Stimulated activated naive CD4-positive, alpha-beta T cell (primary cell): ENCODE results near the gene SRMS.
A peak's percentile ranks its signal among the peaks of the same experiment; 100 is the strongest.

Experiments used
- DNase-seq, 6 experiments: peaks; one replicate each; lab custom pipeline; 2025; lab: John Stamatoyannopoulos, UW

SRMS gene, protein sequence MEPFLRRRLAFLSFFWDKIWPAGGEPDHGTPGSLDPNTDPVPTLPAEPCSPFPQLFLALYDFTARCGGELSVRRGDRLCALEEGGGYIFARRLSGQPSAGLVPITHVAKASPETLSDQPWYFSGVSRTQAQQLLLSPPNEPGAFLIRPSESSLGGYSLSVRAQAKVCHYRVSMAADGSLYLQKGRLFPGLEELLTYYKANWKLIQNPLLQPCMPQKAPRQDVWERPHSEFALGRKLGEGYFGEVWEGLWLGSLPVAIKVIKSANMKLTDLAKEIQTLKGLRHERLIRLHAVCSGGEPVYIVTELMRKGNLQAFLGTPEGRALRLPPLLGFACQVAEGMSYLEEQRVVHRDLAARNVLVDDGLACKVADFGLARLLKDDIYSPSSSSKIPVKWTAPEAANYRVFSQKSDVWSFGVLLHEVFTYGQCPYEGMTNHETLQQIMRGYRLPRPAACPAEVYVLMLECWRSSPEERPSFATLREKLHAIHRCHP

GRCh38 chr20:63547725-63548480, at the start of gene SRMS:
Gene SRMS (minus strand): TSS chr20:63547749. CDS start chr20:63547463, 286 bp downstream.
- DNase-seq: no peak

- no peak for DNase-seq
These were observed 48.9 kb upstream of the SRMS start for GRCh38 chr20:63596423-63596822.

DNA sequence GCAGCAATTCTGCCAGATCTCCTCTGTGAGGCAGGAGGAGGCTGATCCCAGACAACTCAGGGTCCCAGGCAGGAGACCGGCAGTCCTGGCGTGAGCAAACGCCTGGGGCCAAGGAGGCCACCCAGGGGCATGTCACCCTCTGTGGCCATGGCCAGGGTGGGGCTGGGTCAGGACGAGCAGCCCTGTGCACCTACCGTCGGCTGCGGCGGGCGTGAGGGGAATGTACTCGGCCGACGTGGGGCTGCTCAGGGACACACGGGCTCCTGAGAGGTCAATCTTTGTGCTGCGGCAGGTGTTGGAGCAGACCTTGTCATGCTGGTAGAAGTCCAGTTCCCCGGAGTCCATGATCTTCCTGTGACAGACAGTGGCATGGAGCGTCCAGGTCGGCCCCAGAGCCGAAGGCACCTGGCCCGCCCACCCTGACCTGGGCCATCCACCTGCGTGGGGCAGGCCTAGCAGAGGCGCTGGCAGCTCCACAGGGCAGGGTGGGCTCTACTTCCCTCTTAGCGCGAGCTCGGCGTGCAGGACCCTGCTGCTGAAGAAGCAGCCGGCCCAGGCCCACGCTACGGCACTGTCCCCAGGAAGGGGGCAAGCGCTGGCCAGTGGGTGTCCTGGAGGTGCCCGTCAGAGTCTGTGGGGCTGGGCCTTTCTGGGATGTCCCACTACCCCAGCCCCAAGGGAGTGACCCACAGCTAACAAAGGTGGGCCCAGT, 48.0 kb upstream of the SRMS start:
- no peak for DNase-seq

DNA sequence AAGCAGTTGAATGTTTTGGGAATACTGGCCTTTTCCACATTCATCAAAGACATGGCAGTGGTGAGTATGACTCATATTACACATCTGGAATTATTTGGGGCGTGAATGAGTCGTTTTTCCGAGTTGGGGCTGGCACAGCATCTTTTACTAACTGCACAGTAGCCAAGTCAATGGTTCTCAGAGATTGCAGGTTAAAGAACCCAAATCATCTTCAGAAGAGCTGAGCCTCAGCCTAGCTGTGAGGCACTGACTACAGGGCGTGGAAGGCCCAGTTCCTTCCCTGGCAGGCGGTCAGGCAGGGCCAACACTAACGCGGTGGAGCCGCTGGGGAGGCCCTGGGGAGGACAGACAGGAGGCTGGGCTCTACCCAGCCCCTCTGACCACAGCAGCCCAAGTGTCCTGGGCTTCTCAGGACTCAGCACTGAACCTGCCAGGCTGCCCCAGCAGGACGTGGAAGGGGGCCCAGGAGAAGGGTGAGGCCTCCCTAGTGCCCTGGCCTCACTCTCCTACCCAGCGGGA, 46.6 kb upstream of the SRMS start:
- DNase-seq: no peak

- no peak for DNase-seq
These were observed 45.1 kb upstream of the SRMS start for GRCh38 chr20:63592661-63593060.

GRCh38 chr20:63591786-63592355, 44.3 kb upstream of the SRMS start:
- no peak for DNase-seq

DNA sequence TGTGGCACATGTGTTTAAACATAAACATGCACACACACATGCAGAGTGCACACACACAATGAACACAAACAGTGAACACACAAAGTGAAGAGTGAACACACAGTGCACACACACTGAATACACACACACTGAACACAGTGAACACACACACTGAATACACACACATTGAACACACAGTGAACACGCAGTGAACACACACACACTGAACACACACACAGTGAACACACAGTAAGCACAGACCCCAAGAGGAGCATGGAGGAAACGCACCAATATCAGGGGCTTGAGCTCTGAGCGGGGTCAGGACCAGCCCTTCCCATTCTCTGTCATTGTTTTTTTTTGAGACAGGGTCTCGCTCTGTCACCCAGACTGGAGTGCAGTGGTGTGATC, 43.6 kb upstream of the SRMS start:
- no peak for DNase-seq

GRCh38 chr20:63590218-63591146, 42.9 kb upstream of the SRMS start:
- no peak for DNase-seq

DNA sequence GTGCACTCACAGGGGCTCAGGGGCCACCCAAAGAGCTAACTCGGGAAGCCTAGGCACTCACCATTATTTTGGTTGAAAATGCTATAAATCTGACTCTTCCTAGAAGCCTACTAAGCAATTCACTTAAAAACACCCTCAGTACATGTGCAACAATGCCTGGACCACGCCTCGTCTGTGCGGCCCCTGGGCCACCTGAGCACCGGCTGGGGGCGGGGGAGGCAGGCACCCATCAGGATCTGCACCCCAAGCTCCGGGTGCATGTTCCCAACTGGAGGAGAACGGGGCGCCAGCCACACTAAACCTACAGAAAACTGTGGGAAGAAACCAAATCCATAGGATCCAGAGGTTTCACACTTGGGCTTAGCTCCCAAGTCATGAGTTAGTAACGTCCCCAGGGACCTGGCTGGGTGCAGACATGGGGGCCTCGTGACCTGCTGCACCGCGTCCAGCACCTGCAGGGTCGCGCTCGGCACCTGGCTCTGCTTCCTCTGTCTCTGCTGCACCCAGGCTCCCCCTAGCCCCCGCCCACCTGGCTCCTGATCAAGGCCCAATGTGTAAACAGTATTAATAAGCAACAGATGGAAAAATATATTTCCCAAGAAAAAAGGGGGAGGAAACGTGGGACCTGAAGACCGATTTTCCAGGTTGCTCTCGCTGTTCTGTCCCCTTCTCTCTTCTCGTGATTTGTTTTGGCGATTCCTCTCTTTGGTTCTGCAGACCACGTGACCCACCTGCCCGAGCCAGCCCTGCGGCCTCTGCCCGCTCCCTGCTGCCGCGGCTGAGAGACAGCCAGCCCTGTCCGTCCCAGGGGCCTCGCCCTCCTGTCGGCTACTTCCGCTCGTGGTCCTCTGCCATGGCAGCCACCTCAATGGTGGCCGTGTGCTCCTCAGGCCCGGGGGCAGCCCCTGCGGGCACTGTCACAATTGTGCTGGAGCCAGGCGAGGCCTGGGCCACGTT, 42.0 kb upstream of the SRMS start:
- DNase-seq: no peak

- no peak for DNase-seq
These were observed 41.1 kb upstream of the SRMS start for GRCh38 chr20:63588641-63589041.

DNA sequence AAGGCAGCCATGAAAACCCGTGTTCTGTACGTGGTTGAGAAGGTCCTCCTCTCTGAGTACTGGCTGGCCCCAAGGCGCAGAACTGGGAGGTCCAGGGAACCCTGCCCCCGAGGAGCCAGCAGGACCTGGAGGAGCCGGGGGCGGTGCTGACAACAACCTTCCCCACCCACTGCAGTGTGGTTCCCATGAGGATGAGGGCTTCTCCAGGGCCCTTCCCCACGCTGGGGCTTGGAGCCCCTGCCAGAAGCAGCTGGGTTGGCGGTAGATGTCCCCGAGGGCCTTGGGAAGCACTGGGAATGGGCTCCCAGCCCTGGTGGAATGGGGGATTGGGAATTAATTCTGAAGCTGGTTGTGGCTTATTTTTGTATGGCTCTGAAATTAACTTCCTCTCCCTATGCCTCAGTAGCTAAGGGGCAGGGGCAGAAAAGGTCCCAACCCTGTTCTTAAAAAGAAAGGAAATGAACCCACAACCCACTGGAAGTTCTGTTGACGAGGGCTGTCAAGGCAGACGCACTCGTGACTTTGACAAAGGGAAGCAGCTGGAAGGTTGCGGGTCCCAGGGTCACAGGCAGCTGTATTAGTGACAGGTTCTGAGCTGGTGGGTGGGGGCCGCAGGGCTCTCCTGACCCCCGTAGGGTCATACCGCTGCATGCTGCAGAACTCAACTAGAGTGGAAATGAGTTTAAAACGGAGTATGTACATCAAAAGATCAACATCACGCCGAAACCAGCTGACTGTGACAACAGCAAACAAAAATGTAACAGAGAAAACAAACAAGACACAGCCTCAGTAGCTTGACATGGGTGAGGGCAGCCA, 40.4 kb upstream of the SRMS start:
- peak in 3 of 6 experiments; percentile 57 to 69 (median 68) for DNase-seq

GRCh38 chr20:63587256-63587655, 39.7 kb upstream of the SRMS start:
- no peak for DNase-seq

GRCh38 chr20:63586797-63587196, 39.2 kb upstream of the SRMS start:
- no peak for DNase-seq

GRCh38 chr20:63585616-63586565, 38.3 kb upstream of the SRMS start:
- DNase-seq: no peak

GRCh38 chr20:63582382-63583063, 35.0 kb upstream of the SRMS start:
- no peak for DNase-seq

DNA sequence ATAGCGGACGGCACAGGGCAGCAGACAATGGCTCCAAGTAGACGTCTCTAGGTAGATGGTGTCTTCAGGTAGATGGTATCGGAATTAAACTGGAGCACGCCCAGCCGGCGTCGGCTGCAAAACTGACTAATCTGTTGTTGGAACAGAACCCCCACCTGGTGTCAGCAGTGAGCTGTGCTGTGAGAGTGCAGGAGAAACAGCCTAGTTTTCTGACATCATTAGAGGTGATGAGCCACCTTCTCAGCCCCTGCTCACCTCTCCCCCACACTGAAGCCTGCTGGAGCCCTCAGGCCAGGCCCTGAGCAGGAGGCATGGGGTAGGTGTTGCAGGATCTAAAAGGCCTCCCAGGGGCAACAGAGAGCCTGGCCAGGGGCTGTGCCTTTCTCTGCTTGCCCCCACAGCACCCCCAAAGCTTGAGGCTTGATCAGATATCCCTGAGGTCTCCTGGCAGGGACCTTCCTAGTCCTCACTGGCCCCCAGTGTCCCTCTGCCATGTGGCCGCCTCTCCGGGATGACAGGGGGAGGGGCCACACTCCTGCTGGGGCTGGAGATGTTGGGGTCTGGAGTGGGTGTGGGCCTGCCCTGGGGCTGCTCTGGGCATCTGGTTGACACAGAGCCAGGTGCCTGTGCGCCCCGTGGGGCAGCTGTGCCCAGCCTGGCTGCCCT, 33.4 kb upstream of the SRMS start:
- DNase-seq: peak; percentile 52 to 82 (median 70)
